Gastroesophageal sphincter (tissue), 3 donors: ENCODE results near the gene KICS2.

Experiments used
- EP300 ChIP-seq: sonication (generic); formaldehyde crosslinking; IDR thresholded peaks from one replicate; pipeline ENCODE4 v1.6.1; 2017; ENCODE audit warnings: antibody characterized with exemption, mild to moderate bottlenecking
- POLR2A ChIP-seq, 2 donors: fragments of 450-650 bp; IDR thresholded peaks; one replicate each; pipeline ENCODE4 v1.6.1; 2017; ENCODE audit warnings: antibody characterized with exemption in 2 of 2, mild to moderate bottlenecking in 2 of 2, moderate library complexity in 1 of 2
- TF ChIP-seq, protein P1 (sequence below), 4 experiments: fragments of 200-600 bp in 2 of 4; fragments of 450-650 bp in 2 of 4; sonication (generic) in 1 of 4; IDR thresholded peaks; one replicate each; pipeline ENCODE4 v1.5.1; 2017 to 2019; ENCODE audit warnings: antibody characterized with exemption in 4 of 4, mild to moderate bottlenecking in 2 of 4, moderate library complexity in 2 of 4

DNA sequence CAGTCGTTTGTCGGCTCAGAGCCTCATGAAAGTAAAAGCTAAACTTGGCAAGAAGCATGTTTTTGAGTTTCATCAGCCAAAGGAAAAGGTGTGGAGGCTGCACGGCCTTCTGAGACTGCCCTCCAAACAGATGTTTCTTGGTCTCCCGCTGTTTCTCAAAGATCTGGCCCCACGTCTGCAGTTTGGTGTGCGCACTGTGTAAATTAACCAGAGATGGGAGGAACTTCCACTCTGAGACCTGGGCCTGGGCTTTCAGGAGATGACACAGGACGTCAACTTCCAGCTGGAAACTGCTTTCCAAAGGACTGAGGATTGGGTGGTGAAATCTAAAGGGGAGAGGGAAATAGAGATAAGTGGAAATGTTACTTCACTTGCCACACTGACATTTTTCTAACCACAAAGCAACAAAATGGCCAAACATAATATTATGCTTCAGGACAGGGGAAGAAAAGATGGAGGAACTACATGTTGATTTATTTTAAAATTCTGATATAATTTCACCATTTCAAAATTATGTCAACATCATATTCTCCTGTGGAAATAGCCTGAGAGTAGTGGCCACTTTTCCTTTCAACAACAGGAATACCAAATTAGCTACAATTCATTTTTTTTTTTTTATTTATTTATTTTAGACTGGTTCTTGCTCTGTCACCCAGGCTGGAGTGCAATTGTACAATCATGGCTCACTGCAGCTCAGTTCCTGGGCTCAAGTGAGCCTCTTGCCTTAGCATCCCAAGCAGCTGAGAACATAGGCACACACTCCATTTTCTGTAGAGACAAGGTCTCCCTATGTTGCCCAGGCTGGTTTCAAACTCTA, 27.6 kb downstream of the KICS2 start:
- TF ChIP-seq, protein P1, sequence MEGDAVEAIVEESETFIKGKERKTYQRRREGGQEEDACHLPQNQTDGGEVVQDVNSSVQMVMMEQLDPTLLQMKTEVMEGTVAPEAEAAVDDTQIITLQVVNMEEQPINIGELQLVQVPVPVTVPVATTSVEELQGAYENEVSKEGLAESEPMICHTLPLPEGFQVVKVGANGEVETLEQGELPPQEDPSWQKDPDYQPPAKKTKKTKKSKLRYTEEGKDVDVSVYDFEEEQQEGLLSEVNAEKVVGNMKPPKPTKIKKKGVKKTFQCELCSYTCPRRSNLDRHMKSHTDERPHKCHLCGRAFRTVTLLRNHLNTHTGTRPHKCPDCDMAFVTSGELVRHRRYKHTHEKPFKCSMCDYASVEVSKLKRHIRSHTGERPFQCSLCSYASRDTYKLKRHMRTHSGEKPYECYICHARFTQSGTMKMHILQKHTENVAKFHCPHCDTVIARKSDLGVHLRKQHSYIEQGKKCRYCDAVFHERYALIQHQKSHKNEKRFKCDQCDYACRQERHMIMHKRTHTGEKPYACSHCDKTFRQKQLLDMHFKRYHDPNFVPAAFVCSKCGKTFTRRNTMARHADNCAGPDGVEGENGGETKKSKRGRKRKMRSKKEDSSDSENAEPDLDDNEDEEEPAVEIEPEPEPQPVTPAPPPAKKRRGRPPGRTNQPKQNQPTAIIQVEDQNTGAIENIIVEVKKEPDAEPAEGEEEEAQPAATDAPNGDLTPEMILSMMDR (IDR thresholded peaks at IDR 0.05), result no peak
- TF ChIP-seq EP300 (no peak), POLR2A (IDR thresholded peaks at IDR 0.05) (no peak)
